Adipocyte (in vitro differentiated cells): ENCODE results near the gene BORCS6.
"Not testable (repeated sequence)": the region's sequence is repeated elsewhere in the genome, so short reads cannot be mapped to it uniquely, and the experiment has no call there.

Experiments
- DNase-seq: peaks from one replicate; pipeline ENCODE4 v3.0.0-alpha.2; 2015; ENCODE audit warnings: low read depth
- H3K27me3 ChIP-seq: replicated peaks from 2 replicates; pipeline ENCODE4 v1.7.0; 2013; ENCODE audit warnings: mild to moderate bottlenecking, low read length, moderate library complexity; ENCODE audit not compliant: control insufficient read depth, insufficient read depth
- H3K36me3 ChIP-seq: 2 replicates; pipeline ENCODE4 v1.7.0; 2013; ENCODE audit warnings: low read length, mild to moderate bottlenecking, moderate library complexity; ENCODE audit not compliant: control insufficient read depth, insufficient read depth, severe bottlenecking
- H3K4me1 ChIP-seq: 2 replicates; pipeline ENCODE4 v1.7.0; 2013; ENCODE audit warnings: mild to moderate bottlenecking, low read length, moderate library complexity; ENCODE audit not compliant: control insufficient read depth, insufficient read depth
- H3K4me3 ChIP-seq: 2 replicates; pipeline ENCODE4 v1.7.0; 2013; ENCODE audit warnings: mild to moderate bottlenecking, low read length, moderate library complexity
- H3K9ac ChIP-seq: 2 replicates; pipeline ENCODE4 v1.7.0; 2013; ENCODE audit warnings: mild to moderate bottlenecking, low read length, moderate library complexity
- H3K9me3 ChIP-seq: 2 replicates; pipeline ENCODE4 v1.7.0; 2013; ENCODE audit warnings: mild to moderate bottlenecking, low read length, moderate library complexity; ENCODE audit not compliant: control insufficient read depth

BORCS6 gene

DNA sequence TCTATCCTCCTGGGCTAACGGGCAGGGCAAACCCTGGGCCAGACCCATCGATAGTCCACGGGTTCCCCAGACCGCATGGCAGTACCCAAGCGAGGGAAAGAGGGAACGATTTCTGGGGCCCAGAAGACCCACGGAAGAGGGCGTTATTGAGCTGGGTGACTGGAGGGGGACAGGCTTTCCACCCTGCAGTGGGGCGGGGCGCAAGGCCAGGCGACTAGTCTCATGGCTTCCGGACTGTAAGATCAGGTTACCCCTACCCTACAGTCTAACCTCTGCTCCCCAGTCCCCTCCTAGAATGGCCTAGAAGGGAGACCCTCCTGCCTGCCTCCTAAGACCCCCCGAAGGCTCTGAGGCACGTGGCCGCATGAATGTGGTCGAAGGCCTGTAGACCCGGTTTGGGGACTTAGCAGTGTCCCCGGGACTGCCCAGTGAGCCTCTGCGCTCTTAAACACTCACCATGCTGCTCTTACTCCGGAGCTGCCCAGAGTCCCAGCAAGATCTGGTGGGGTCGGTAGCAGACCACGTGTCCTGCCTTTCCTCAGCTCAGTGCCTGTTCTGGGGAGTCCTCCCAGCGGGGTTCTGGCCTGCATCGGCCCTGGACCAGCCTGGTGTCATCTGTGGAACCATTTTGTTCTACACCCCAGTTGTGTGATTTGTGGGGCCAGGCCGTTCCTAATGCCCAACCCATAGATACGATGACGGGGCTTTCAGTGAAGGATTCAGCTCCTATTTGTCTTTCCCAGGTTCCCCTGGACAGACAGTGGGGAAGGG is 33.6 kb upstream of the BORCS6 start:
- peaks cover under 1% of the 10 kb centered on the region for H3K36me3 ChIP-seq
- peak overlapping the region; percentile 90 for H3K4me3 ChIP-seq
- DNase-seq = peak; percentile 65
- peaks cover 19% of the 10 kb centered on the region for H3K4me1 ChIP-seq
- H3K27me3 ChIP-seq = no peaks in the 10 kb centered on the region
- H3K9ac ChIP-seq = peak overlapping the region; percentile 97
- no peaks in the 10 kb centered on the region for H3K9me3 ChIP-seq

DNA sequence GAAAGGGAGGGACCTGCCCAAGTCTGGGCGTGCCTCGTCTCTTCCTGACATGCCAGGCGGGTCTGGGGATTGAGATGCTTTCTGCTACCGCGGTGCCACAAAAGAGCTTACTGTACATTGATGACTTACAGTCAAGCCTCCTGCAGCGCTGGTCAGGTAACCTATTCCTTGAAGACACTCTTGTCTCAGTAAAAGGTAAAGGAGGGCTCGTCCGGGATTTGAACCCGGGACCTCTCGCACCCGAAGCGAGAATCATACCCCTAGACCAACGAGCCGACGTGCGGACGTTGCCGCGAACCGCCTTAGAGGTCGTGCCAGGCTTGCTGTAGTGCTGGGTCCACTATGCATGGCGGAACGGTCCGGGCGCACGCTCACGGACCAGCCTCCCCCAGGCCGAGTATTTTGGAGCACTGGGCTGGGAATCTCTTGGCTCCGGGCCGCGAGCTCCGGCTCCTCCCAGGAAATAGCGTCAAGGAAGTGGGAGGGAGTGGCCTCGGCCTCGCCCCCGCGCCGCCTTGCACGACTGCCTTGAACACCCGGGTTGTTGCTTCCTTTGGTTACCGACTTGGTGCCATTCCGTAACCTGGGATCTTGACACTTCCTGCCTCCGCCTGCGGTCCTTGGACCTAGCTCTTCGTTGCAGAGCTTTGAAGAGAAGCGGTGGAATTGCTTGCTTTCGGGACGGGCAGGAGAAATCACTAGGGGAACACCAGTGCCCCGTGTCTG is 32.8 kb upstream of the BORCS6 start:
- peak; percentile 95 for DNase-seq
- Histone ChIP-seq H3K4me1 (peaks cover 19% of the 10 kb centered on the region), H3K36me3 (no peaks in the 10 kb centered on the region), H3K27me3 (no peaks in the 10 kb centered on the region), H3K4me3 (peak overlapping the region; percentile 90), H3K9ac (peak overlapping the region; percentile 97), H3K9me3 (no peaks in the 10 kb centered on the region)

DNA sequence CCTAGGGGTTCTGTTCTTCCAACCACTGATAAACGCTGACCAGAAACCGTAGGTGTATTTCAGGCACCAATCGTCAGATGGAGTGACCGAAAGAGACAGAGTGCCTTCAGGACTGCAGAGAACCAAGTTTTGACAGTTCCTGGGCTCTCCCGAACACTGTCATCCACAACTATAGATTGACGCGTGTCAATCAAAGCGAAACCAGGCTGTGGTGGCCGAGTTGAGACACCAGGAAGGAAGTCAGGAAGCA is 32.3 kb upstream of the BORCS6 start:
- Histone ChIP-seq H3K36me3 (no peaks in the 10 kb centered on the region), H3K4me1 (peaks cover 19% of the 10 kb centered on the region), H3K4me3 (peak overlapping the region; percentile 90), H3K9me3 (no peaks in the 10 kb centered on the region), H3K27me3 (no peaks in the 10 kb centered on the region), H3K9ac (peak overlapping the region; percentile 97)
- DNase-seq = no peak

DNA sequence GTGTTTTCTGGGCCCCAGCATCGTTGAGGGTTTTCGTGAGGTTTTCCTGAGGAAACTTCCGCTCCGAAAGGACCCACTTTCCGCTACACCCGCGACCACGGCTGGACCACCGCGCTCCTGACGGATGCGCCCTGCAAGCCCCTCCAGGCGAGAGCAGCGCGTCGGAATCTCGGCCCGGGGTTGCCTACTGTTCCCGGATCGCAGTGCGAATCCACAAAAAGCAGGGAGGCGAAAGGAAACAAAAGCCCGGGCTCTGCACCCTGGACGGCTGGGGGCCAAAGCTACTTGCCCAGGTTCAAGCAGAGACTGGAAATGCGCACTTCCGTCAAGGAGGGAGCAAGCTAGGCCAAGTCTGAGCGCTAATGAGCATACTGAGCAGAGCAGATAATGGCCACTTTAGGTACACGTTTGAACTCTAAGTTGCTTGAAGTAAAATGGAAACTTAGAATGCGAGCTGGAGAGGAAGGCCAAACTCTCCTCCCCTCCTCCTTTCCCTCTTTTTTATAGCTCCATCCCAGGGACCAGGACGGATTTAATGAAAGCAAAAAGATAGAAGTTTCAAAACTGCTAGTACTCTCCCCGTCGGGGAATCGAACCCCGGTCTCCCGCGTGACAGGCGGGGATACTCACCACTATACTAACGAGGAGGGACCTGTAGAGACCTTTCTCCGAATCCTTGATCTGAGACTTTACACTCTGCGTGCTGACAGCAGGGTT is 31.8 kb upstream of the BORCS6 start:
- Histone ChIP-seq H3K4me1 (peaks cover 15% of the 10 kb centered on the region), H3K9ac (peak overlapping the region; percentile 97), H3K36me3 (no peaks in the 10 kb centered on the region), H3K9me3 (no peaks in the 10 kb centered on the region), H3K27me3 (no peaks in the 10 kb centered on the region), H3K4me3 (peak overlapping the region; percentile 90)
- peak; percentile 90 for DNase-seq

DNA sequence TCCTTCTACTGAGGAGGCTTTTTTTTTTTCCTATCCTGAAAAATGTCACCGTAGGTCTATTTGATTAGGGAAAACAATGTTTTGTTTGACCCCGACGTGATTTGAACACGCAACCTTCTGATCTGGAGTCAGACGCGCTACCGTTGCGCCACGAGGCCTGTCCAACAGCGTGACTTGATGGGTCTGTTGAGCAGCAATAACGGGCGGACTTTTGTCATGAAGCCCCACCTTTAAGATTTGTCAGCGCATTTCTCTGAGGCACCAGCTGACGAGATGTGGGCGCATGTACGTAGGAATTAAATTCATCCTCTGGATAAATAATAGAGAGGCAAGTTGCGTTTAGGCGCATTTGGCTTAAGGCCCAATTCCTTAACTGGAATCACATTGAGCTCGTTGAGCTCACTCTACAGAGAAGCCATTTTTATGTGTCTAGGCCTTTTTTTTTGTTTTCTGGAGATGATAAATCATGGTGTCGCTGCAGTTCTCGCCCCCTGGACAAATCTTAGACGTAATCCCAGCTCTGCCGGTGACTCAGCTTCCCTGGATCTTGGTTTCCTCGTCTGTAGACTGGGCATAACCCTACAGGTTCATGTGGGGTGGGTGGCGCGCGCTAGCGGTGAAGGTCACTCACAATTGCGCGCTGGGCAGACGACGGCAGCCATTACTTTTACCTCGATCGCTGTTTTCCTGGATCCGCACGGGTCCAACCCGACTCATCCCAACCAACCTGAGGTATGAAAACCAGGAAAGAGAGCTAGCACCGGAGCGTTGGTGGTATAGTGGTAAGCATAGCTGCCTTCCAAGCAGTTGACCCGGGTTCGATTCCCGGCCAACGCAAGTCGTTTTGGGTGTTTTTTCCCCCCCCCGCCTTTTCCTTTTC is 31.0 kb upstream of the BORCS6 start:
- DNase-seq = peak; percentile 92

DNA sequence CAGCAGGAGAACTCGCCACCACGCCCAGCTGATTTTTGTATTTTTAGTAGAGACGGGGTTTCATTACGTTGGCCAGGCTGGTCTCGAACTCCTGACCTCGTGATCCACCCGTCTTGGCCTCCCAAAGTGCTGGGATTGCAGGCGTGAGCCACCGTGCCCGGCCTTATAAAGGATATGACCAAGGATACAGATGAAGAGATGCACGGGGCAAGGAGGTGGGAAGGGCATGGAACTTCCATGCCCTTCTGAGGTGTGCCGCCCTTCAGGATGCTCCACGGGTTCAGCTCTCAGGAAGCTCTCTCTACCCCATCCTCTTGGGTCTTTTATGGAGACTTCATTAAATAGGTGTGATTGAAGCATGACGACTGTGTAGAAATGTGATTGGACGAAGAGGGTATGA is 24.0 kb upstream of the BORCS6 start:
- H3K4me1 ChIP-seq, H3K9ac ChIP-seq, H3K36me3 ChIP-seq, DNase-seq, H3K4me3 ChIP-seq, H3K27me3 ChIP-seq, H3K9me3 ChIP-seq: not testable (repeated sequence)

More for the DNA sequence above, 31.0 kb upstream of the BORCS6 start:
- Histone ChIP-seq H3K4me3 (peak overlapping the region; percentile 90), H3K9me3 (no peaks in the 10 kb centered on the region), H3K9ac (peak overlapping the region; percentile 97), H3K27me3 (no peaks in the 10 kb centered on the region), H3K36me3 (no peaks in the 10 kb centered on the region), H3K4me1 (peaks cover 15% of the 10 kb centered on the region)

DNA sequence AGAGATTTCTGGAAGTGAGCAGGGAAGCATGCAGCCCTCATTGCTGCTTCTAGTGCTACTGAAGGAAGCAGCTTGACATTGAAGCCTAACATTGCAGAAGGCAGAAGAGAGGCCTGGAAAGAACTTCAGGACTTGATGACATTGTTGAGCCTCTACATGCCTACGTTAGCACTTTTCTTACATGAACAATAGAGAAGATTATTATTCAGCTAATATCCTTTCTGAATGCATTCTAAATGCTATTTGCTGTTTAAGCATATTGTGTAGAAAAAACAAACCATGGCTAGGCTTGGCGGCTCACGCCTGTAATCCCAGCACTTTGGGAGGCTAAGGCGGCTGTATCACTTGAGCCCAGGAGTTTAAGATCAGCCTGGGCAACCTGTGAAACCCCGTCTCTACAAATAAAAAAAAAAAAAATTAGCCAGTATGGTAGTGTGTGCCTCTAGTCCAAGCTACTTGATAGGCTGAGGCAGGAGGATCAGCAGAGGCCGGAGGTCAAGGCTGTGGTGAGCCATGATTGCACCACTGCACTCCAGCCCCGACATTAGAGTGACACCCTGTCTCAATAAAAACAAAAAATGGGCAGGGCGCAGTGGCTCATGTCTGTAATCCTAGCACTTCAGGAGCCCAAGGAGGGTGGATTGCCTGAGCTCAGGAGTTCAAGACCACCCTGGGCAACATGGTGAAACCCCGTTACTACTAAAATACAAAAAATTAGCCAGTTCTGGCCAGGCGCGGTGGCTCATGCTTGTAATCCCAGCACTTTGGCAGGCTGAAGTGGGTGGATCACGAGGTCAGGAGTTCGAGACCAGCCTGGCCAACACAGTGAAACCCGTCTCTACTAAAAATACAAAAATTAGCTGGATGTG is 22.6 kb upstream of the BORCS6 start:
- Histone ChIP-seq H3K9me3 (no peaks in the 10 kb centered on the region), H3K27me3 (no peaks in the 10 kb centered on the region), H3K9ac (no peak overlapping the region), H3K4me1 (peaks cover 6% of the 10 kb centered on the region), H3K36me3 (no peaks in the 10 kb centered on the region), H3K4me3 (no peak overlapping the region)
- no peak for DNase-seq

DNA sequence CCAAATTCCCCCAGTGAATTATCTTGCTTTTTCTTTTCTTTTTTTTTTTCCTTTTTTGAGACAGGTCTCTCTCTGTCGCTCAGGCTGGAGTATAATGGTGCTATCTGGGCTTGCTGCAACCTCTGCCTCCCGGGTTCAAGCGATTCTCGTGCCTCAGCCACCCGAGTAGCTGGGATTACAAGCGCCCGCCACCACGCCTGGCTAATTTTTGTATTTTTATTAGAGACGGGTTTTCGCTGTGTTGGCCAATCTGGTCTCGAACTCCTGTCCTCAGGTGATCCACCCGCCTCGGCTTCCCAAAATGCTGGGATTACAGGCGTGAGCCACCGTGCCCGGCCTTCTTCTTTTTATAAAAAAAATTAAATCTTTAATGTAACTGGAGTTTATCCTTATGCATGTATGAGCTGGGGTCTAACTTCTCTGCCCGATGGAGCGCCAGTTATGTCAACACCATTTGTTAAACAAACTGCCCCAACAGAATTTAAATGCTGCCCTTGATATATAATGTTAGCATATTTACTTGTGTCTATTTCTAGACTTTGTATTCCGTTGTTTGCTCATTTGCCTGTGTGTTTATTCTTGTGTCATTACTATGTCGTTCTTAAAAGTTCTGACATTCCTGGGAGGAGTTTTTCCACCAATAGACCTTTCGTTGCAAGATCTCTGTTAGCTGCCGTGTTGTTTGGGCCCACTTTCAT is 20.9 kb upstream of the BORCS6 start:
- H3K9me3 ChIP-seq = no peaks in the 10 kb centered on the region
- peak; percentile 25 for DNase-seq

DNA sequence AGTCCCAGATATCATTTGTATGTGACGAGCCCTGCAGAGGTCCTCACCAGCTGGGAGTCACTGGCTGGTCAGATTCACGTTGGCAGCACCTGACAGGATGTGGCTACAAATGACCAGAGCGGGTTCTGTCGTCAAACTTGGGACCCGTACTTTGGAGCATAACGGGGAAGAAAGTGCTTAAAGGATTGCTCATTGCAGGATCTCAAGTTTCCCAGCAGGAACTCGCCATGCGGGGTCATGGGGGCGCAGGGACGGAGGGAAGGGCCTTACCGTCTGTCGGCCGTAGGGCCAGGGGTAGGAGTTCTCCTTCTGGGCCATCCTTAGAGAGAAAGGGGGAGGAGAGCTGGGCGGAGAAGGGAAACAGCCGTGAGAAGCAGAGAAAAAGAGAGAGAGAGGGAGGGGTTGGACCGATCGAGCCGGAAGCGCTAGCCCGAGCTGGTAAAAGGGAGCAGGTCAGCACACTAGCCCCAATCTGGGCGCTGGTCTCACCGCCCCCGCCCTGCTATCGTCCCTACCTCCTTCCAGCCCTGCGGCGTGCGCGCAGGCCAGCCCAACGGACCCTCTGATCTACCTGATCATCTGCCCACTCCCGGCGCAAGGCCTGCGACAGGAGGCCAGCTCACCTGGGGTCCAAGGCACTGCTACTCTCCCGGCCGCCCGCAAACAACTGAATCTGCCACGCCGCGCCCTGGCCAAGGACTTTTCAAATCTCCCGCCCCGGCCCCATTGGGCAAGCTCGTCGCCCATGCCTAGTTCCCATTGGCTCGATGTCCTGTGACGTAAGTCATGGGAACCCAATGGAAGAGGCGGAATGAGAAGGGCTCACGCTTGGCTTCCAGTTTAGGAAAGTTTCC is 20.2 kb upstream of the BORCS6 start, which contains the start of gene AURKB:
AURKB (minus strand) TSS at position 669 of the 854 bp plus-strand sequence; CDS start at position 318, 351 bp downstream.
- DNase-seq = peak; percentile 98
- Histone ChIP-seq H3K9me3 (no peaks in the 10 kb centered on the region), H3K4me3 (peak within 1 kb of the TSS; percentile 86), H3K36me3 (no peaks in the 10 kb centered on the region), H3K4me1 (peaks cover 6% of the 10 kb centered on the region), H3K27me3 (no peaks in the 10 kb centered on the region), H3K9ac (peak within 1 kb of the TSS; percentile 76)

More for the DNA sequence above, 20.9 kb upstream of the BORCS6 start:
- peaks cover 6% of the 10 kb centered on the region for H3K4me1 ChIP-seq
- H3K36me3 ChIP-seq = no peaks in the 10 kb centered on the region
- peak overlapping the region; percentile 76 for H3K9ac ChIP-seq
- peak overlapping the region; percentile 86 for H3K4me3 ChIP-seq
- H3K27me3 ChIP-seq = no peaks in the 10 kb centered on the region
